Caco-2 (cell line): Measurements from ENCODE around the gene CCDC54. TPM values are rescaled to one million over a fixed set of nuclear protein-coding genes. Genes with fewer than 3 reads are reported as not detected.
"Not testable (repeated sequence)": the region's sequence is repeated elsewhere in the genome, so short reads cannot be mapped to it uniquely, and the experiment has no call there.

Experiments
- Bru-seq: library from RNA; stranded (reverse); fragments of 400-500 nt; gene quantifications from one replicate; lab custom pipeline; 2021; lab: Mats Ljungman, UMichigan
- BruChase-seq, 2 experiments: library from RNA; stranded (reverse); fragments of 400-500 nt; gene quantifications; one replicate each; lab custom pipeline; 2021; lab: Mats Ljungman, UMichigan
- BruUV-seq: library from RNA; stranded (reverse); fragments of 400-500 nt; replicated peaks from 2 replicates; lab custom pipeline; 2021; lab: Mats Ljungman, UMichigan
- CTCF ChIA-PET: fragments of 300-600 bp; sonication (Branson Sonifier 250); formaldehyde crosslinking; loops from one replicate; lab custom pipeline; 2022; ENCODE audit warnings: antibody characterized with exemption; lab: Charles Lee
- POLR2A ChIA-PET: fragments of 300-600 bp; sonication (Branson Sonifier 250); formaldehyde crosslinking; loops from one replicate; lab custom pipeline; 2022; ENCODE audit warnings: antibody characterized with exemption; lab: Charles Lee
- DNase-seq, 2 experiments: peaks; one replicate each; pipeline versions ENCODE4 v3.0.0 to v3.0.0-alpha.2; 2020 to 2022
- H3K27me3 ChIP-seq: replicated peaks from 2 replicates; pipeline ENCODE4 v1.6.0; 2011; ENCODE audit warnings: low read length; ENCODE audit not compliant: control insufficient read depth, insufficient read depth
- H3K36me3 ChIP-seq: 2 replicates; pipeline ENCODE4 v1.5.1; 2011; ENCODE audit warnings: low read length; ENCODE audit not compliant: control insufficient read depth, insufficient read depth
- H3K4me1 ChIP-seq: fragments of 250-450 bp; sonication (Bioruptor Pico); 2 replicates; pipeline ENCODE4 v1.5.1; 2020; ENCODE audit warnings: mild to moderate bottlenecking
- H3K4me3 ChIP-seq: 2 replicates; pipeline ENCODE4 v1.5.1; 2011; ENCODE audit warnings: low read depth, mild to moderate bottlenecking, control low read depth, low read length
- H3K9me3 ChIP-seq: fragments of 250-450 bp; sonication (Bioruptor Pico); 2 replicates; pipeline ENCODE4 v1.5.1; 2020; ENCODE audit warnings: mild to moderate bottlenecking, moderate library complexity
- H3K27ac Mint-ChIP-seq: one replicate; pipeline ENCODE4 v1.8.0; 2022; ENCODE audit warnings: mixed read lengths; ENCODE audit not compliant: unreplicated experiment
- H3K27me3 Mint-ChIP-seq: one replicate; pipeline ENCODE4 v1.8.0; 2022; ENCODE audit warnings: mixed read lengths; ENCODE audit not compliant: insufficient read depth, unreplicated experiment
- H3K36me3 Mint-ChIP-seq: one replicate; pipeline ENCODE4 v1.8.0; 2022; ENCODE audit warnings: mild to moderate bottlenecking, mixed read lengths; ENCODE audit not compliant: insufficient read depth, unreplicated experiment
- H3K4me1 Mint-ChIP-seq: one replicate; pipeline ENCODE4 v1.8.0; 2022; ENCODE audit warnings: low read depth, mixed read lengths; ENCODE audit not compliant: unreplicated experiment
- H3K4me3 Mint-ChIP-seq: one replicate; pipeline ENCODE4 v1.8.0; 2022; ENCODE audit warnings: mild to moderate bottlenecking, moderate library complexity, mixed read lengths; ENCODE audit not compliant: unreplicated experiment
- H3K9me3 Mint-ChIP-seq: one replicate; pipeline ENCODE4 v1.8.0; 2022; ENCODE audit warnings: mixed read lengths; ENCODE audit not compliant: unreplicated experiment
- CTCF ChIP-seq, 2 experiments: fragments of 200-600 bp in 1 of 2; IDR thresholded peaks; 1 replicate in 1 of 2; 2 replicates in 1 of 2; pipeline versions ENCODE4 v1.5.1 to v1.8.0; 2011 to 2022; ENCODE audit warnings: antibody characterized with exemption in 1 of 2, control low read depth in 1 of 2, inconsistent platforms in 1 of 2, low read depth in 1 of 2, low read length in 1 of 2, mild to moderate bottlenecking in 1 of 2, moderate library complexity in 1 of 2; ENCODE audit not compliant: insufficient read depth in 1 of 2, severe bottlenecking in 1 of 2, unreplicated experiment in 1 of 2
- intact Hi-C: fragments of 100-400 bp; cut with micrococcal nuclease; formaldehyde crosslinking; loops from one replicate; pipeline ENCODE4 v1.10.0; 2022; ENCODE audit not compliant: unreplicated experiment
- long read RNA-seq: library from polyadenylated mRNA; stranded (forward); transcript quantifications from one replicate; pipeline ENCODE4 v2.0.0, GENCODE V29; 2022
- total RNA-seq: library from RNA; stranded (reverse); gene quantifications from 2 replicates; pipeline ENCODE4 v1.2.3, GENCODE V29; 2022

Gene CCDC54
- total RNA-seq, result not detected in 2 replicates
- not detected for Bru-seq, nascent RNA
- not detected for BruChase-seq, experiment 1, labeled RNA remaining after a 2-hour chase
- BruChase-seq, experiment 2, labeled RNA remaining after a 6-hour chase, result not detected
- long read RNA-seq, result 0 reads

GRCh38 chr3:107377151-107377550 lies at the start of gene CCDC54:
CCDC54 (plus strand) TSS chr3:107377439; CDS start chr3:107377588, 149 bp downstream.
- H3K27me3 Mint-ChIP-seq, result peaks cover 9% of the 10 kb centered on the region
- POLR2A ChIA-PET, result no interaction called here
- no TSS peak for BruUV-seq
- H3K4me3 Mint-ChIP-seq, result no peak within 1 kb of the TSS
- CTCF ChIA-PET, result no interaction called here
- H3K4me1 Mint-ChIP-seq, result no peaks in the 10 kb centered on the region
- Histone ChIP-seq H3K9me3 (no peaks in the 10 kb centered on the region), H3K4me3 (no peak within 1 kb of the TSS), H3K27me3 (no peaks in the 10 kb centered on the region), H3K4me1 (no peaks in the 10 kb centered on the region), H3K36me3 (no peaks in the 10 kb centered on the region)
- no peak for TF ChIP-seq CTCF (IDR thresholded peaks at IDR 0.05; ENCODE audit: insufficient read depth in 1 of 2, low read depth in 1 of 2, low read length in 1 of 2, severe bottlenecking in 1 of 2, unreplicated experiment in 1 of 2)
- no peaks in the 10 kb centered on the region for H3K36me3 Mint-ChIP-seq
- intact Hi-C loops, result no loop called here
- DNase-seq, result no peak
- H3K9me3 Mint-ChIP-seq, result no peaks in the 10 kb centered on the region
- H3K27ac Mint-ChIP-seq, result no peak within 1 kb of the TSS

- Histone ChIP-seq H3K27me3 (no peaks in the 10 kb centered on the region), H3K4me1 (no peaks in the 10 kb centered on the region), H3K36me3 (no peaks in the 10 kb centered on the region), H3K4me3 (no peak overlapping the region), H3K9me3 (no peaks in the 10 kb centered on the region)
- intact Hi-C loops, result no loop called here
- Mint-ChIP-seq H3K4me3 (no peak overlapping the region), H3K27me3 (no peaks in the 10 kb centered on the region), H3K9me3 (no peaks in the 10 kb centered on the region), H3K27ac (no peak overlapping the region), H3K36me3 (no peaks in the 10 kb centered on the region), H3K4me1 (no peaks in the 10 kb centered on the region)
- ChIA-PET POLR2A (no interaction called here), CTCF (no interaction called here)
- no peak for TF ChIP-seq CTCF (IDR thresholded peaks at IDR 0.05; ENCODE audit: insufficient read depth in 1 of 2, low read depth in 1 of 2, low read length in 1 of 2, severe bottlenecking in 1 of 2, unreplicated experiment in 1 of 2)
- no peak for DNase-seq
- BruUV-seq, result no TSS peak
These were observed 49.2 kb upstream of the CCDC54 start for GRCh38 chr3:107328069-107328468.

GRCh38 chr3:107329088-107329487 lies 48.2 kb upstream of the CCDC54 start:
- intact Hi-C loops, result no loop called here
- Histone ChIP-seq H3K9me3 (no peaks in the 10 kb centered on the region), H3K4me3 (no peak overlapping the region), H3K27me3 (no peaks in the 10 kb centered on the region), H3K36me3 (no peaks in the 10 kb centered on the region), H3K4me1 (no peaks in the 10 kb centered on the region)
- Mint-ChIP-seq H3K27me3 (no peaks in the 10 kb centered on the region), H3K36me3 (no peaks in the 10 kb centered on the region), H3K27ac (no peak overlapping the region), H3K9me3 (no peaks in the 10 kb centered on the region), H3K4me1 (no peaks in the 10 kb centered on the region), H3K4me3 (no peak overlapping the region)
- ChIA-PET CTCF (no interaction called here), POLR2A (no interaction called here)
- TF ChIP-seq CTCF (IDR thresholded peaks at IDR 0.05; ENCODE audit: insufficient read depth in 1 of 2, low read depth in 1 of 2, low read length in 1 of 2, severe bottlenecking in 1 of 2, unreplicated experiment in 1 of 2), result no peak
- no TSS peak for BruUV-seq
- no peak for DNase-seq

- H3K4me1 ChIP-seq, POLR2A ChIA-PET, H3K36me3 Mint-ChIP-seq, H3K36me3 ChIP-seq, H3K4me3 Mint-ChIP-seq, H3K4me3 ChIP-seq, H3K27me3 Mint-ChIP-seq, H3K27ac Mint-ChIP-seq, BruUV-seq, H3K27me3 ChIP-seq, intact Hi-C loops, H3K9me3 ChIP-seq, H3K4me1 Mint-ChIP-seq, CTCF ChIA-PET, H3K9me3 Mint-ChIP-seq, DNase-seq: not testable (repeated sequence)
These were observed 37.5 kb upstream of the CCDC54 start for GRCh38 chr3:107339690-107340089.
